GM13977 (cell line): Measurements from ENCODE around the gene CRB3.

ENCODE experiments used
- DNase-seq: peaks from one replicate; pipeline ENCODE4 v3.0.0; 2012; ENCODE audit warnings: low spot score
- in situ Hi-C: fragments of 300-500 bp; cut with MboI; formaldehyde crosslinking; loops from one replicate; pipeline ENCODE4 v1.12.0; 2022; ENCODE audit warnings: low sequenced_read_pairs, low pct_unique_long_range_greater_than_20kb, mixed read lengths, inconsistent platforms; ENCODE audit not compliant: unreplicated experiment
- TF ChIP-seq, protein P1 (sequence below): IDR thresholded peaks from 2 replicates; pipeline ENCODE4 v1.5.1; 2012; ENCODE audit warnings: mild to moderate bottlenecking, control low read depth; ENCODE audit not compliant: insufficient read depth; ENCODE audit errors: extremely low read depth, missing control alignments

CRB3 gene

DNA sequence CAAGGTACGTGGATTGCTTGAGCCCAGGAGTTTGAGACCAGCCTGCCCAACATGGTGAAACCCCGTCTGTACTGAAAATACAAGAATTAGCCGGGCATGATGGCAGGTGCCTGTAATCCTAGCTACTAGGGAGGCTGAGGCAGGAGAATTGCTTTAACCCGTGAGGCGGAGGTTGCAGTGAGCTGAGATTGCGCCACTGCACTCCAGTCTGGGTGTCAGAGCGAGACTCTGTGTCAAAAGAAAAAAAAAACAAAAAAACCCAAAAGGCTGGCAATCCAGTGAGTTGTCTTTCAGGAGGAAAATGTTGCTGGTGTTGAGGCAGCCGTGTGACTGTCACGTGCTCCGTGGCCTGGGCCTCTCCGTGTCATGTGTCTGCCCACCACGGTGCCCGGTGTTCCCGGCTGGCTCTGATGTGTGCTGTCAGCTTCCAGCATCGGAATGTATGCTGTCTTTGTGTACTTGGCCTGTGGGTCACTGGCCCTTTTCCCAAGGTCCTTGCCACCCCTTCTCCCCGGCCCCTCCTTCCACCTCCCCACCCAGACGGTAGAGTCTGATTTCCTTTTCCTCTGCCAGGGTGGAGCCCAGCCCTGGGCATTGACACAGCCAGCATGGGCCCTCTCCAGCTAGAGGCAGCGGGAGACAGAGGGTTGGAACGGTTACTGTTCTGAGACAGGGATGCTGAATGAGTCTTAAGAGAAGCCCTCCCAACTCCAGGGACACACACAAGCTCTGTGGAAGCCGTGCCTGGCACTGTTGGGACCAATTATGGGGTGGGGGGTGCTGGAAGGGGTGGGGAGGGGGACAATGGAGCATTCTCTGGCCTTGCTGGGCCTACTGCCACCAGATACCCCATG lies 45.3 kb downstream of the CRB3 start:
- no peak for DNase-seq
- TF ChIP-seq, protein P1, sequence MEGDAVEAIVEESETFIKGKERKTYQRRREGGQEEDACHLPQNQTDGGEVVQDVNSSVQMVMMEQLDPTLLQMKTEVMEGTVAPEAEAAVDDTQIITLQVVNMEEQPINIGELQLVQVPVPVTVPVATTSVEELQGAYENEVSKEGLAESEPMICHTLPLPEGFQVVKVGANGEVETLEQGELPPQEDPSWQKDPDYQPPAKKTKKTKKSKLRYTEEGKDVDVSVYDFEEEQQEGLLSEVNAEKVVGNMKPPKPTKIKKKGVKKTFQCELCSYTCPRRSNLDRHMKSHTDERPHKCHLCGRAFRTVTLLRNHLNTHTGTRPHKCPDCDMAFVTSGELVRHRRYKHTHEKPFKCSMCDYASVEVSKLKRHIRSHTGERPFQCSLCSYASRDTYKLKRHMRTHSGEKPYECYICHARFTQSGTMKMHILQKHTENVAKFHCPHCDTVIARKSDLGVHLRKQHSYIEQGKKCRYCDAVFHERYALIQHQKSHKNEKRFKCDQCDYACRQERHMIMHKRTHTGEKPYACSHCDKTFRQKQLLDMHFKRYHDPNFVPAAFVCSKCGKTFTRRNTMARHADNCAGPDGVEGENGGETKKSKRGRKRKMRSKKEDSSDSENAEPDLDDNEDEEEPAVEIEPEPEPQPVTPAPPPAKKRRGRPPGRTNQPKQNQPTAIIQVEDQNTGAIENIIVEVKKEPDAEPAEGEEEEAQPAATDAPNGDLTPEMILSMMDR, result no peak
- in situ Hi-C loops, result loop anchor here (25.0 kb wide), 1 partner anchor 353 kb away; no protein-coding TSS in a partner anchor

DNA sequence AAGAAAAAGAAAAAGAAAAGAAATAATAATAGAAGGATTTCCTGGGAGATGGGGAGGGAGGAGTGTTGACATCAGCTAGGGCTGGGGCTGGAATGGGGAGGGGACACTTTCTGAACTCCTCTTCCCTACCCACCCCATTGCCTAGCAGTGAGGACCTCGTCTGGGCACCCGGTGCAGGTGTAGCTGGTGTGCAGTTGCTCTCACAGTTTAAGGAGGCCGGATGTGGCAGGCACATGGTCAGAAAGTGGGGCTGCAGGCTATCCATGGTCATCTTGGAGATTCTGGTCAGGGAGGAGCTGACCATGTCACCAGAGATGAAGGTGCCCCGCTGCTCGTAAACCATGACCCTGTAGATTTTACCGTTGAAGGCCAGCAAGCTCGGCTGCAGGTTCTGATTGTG lies 46.5 kb downstream of the CRB3 start:
- TF ChIP-seq, protein P1, result no peak
- in situ Hi-C loops, result loop anchor here (25.0 kb wide), 1 partner anchor 352 kb away; no protein-coding TSS in a partner anchor
- DNase-seq, result peak; percentile 2

DNA sequence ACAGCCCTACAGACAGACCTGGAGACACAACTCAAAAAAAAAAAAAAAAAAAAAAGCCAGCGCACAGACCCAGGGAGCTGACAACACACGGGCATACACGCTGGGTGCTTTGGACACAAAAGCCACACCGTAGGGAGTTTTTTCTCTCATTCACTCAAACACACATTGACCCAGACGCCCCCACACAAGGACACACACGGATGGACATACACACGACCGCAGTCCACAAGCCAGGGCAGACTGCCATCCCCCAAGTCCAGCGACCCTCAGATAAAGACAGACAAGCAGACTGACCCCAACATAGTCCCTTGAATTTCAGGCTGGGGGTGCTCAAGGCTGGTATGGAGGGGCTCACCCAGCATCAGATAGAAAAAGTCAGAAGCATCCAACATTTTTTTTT lies 50.0 kb downstream of the CRB3 start:
- peak; percentile 2 for DNase-seq
- in situ Hi-C loops, result loop anchor here (25.0 kb wide), 1 partner anchor 348 kb away; no protein-coding TSS in a partner anchor
- TF ChIP-seq, protein P1, result no peak

DNA sequence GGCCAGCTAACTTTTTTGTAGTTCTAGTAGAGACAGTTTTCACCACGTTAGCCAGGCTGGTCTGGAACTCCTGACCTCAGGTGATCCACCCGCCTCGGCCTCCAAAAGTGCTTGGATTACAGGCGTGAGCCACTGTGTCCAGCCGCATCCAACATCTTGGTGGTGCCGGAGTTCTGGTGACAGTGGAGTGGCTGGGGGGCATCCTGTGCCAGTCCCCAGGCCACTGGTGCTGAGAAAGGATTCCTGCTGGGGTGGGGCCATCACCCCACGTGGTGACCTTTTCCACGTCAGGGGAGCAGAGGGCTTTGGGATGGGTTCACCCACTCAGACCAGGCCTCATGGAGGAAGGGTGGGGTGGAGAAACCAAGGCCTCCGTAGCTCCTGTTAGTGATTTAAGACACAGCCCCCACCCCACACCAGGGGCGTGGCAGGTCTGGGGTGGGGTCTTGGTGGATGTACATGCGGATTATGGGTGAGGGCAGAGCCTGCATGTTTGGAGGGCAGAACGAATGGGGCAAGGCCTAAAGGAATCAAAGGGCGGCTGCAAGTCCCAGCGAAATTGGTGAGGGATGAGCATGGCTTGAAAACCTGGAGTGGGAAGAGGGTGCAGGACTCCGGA lies 51.0 kb downstream of the CRB3 start:
- TF ChIP-seq, protein P1, result no peak
- no peak for DNase-seq
- in situ Hi-C loops, result loop anchor here (5.0 to 25.0 kb wide), 2 partner anchors 117 to 347 kb away; no protein-coding TSS in a partner anchor

DNA sequence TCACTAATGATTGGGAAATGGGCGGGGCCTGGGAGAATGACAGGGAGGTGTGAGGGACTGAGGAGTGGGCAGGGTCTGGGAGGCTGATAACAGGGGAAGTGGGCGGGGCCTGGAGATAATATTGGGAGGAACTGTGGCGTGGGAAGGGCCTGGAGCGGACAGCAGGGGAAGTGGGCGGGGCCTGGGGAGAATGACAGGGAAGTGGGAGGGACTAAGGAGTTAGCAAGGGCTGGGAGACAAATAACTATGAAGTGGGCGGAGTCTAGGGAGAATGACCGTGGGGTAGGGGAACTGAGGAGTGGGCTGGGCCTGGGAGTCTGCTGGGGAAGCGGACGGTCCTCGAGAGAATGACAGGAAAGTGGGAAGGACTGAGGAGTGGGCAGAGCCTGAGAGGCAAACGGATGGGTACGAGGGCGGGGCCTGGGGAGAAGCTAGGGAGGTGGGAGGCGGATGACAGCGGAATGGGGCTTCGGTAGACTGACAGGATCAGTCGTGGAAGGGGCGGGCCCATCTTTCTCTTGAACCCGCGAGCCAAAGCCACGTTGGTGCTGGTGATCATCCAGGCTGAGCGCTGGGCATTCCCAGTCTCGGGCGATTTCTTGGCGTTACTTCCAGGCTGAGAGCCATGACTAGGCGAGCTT lies 52.1 kb downstream of the CRB3 start:
- in situ Hi-C loops, result loop anchor here (5.0 to 25.0 kb wide), 2 partner anchors 116 to 346 kb away; no protein-coding TSS in a partner anchor
- DNase-seq, result peak; percentile 93
- TF ChIP-seq, protein P1, result no peak
